ENCODE results near the gene CSF2RB. TPM values are rescaled to one million over a fixed set of nuclear protein-coding genes. Genes with fewer than 3 reads are reported as not detected.

Gene CSF2RB
- total and polyA plus RNA-seq, 12 donors, result 0.55 to 12.4 (median 4.4) TPM

GRCh38 chr22:36955691-36956090 is 42.3 kb downstream of the CSF2RB start:
- H3K27me3 ChIP-seq, result peaks cover 7% of the 10 kb centered on the region
- TF ChIP-seq POLR2A (IDR thresholded peaks at IDR 0.05), result no peak
- TF ChIP-seq, protein P1, sequence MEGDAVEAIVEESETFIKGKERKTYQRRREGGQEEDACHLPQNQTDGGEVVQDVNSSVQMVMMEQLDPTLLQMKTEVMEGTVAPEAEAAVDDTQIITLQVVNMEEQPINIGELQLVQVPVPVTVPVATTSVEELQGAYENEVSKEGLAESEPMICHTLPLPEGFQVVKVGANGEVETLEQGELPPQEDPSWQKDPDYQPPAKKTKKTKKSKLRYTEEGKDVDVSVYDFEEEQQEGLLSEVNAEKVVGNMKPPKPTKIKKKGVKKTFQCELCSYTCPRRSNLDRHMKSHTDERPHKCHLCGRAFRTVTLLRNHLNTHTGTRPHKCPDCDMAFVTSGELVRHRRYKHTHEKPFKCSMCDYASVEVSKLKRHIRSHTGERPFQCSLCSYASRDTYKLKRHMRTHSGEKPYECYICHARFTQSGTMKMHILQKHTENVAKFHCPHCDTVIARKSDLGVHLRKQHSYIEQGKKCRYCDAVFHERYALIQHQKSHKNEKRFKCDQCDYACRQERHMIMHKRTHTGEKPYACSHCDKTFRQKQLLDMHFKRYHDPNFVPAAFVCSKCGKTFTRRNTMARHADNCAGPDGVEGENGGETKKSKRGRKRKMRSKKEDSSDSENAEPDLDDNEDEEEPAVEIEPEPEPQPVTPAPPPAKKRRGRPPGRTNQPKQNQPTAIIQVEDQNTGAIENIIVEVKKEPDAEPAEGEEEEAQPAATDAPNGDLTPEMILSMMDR (IDR thresholded peaks at IDR 0.05), result no peak
- WGBS, 4 donors, result 88 to 97% (median 92%) methylated on average over 1 of the region's 1 CpG

DNA sequence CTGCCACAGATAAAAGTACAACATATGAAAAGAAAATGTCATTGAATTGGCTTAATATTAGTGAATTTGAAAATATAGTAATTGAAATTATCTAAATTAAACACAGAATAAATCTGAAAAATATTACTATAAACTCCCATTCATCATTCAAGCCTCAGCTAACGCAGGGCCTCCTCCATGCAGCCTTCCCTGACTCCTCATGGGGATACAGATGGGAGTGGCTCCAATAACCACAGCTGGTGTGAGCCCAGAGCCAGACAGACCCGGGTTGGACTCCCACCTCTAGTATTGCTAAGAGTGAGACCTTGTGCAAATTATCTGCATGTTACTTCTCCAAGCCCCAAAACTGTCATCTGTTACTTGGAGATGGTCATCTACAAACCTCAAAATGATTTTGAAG is 44.9 kb downstream of the CSF2RB start:
- Histone ChIP-seq H3K4me3 (no peak overlapping the region), H3K36me3 (replicated peaks in 1 of 2) (no peaks in the 10 kb centered on the region), H3K4me1 (replicated peaks in 1 of 2) (no peaks in the 10 kb centered on the region), H3K9me3 (replicated peaks in 1 of 3) (no peaks in the 10 kb centered on the region), H3K27ac (no peak overlapping the region), H3K27me3 (peaks cover 3% of the 10 kb centered on the region)
- WGBS, 4 donors, result 71 to 81% (median 74%) methylated on average over 2 of the region's 2 CpGs
- TF ChIP-seq POLR2A (IDR thresholded peaks at IDR 0.05), result no peak
- TF ChIP-seq, protein P1 (IDR thresholded peaks at IDR 0.05), result no peak
- peak in 1 of 7 donors; percentile 10 for DNase-seq
- intact Hi-C loops (cut with DNase I), result no loop called here

More at GRCh38 chr22:36955691-36956090, 42.3 kb downstream of the CSF2RB start:
- no peaks in the 10 kb centered on the region for H3K36me3 ChIP-seq (replicated peaks in 1 of 2)
- no peak for DNase-seq
- H3K4me1 ChIP-seq (replicated peaks in 1 of 2), result no peaks in the 10 kb centered on the region
- no peak overlapping the region for H3K27ac ChIP-seq
- intact Hi-C loops (cut with DNase I), result no loop called here
- no peak overlapping the region for H3K4me3 ChIP-seq
- H3K9me3 ChIP-seq (replicated peaks in 1 of 3), result no peaks in the 10 kb centered on the region

GRCh38 chr22:36961626-36962025 is 48.2 kb downstream of the CSF2RB start:
- intact Hi-C loops (cut with DNase I), result no loop called here
- WGBS, 4 donors, result 68 to 81% (median 75%) methylated on average over 3 of the region's 3 CpGs
- Histone ChIP-seq H3K4me3 (no peak overlapping the region), H3K36me3 (replicated peaks in 1 of 2) (no peaks in the 10 kb centered on the region), H3K9me3 (replicated peaks in 1 of 3) (no peaks in the 10 kb centered on the region), H3K27me3 (peaks cover 3% of the 10 kb centered on the region), H3K27ac (no peak overlapping the region), H3K4me1 (replicated peaks in 1 of 2) (no peaks in the 10 kb centered on the region)
- TF ChIP-seq POLR2A (IDR thresholded peaks at IDR 0.05), result no peak
- TF ChIP-seq, protein P1 (IDR thresholded peaks at IDR 0.05), result no peak
- no peak for DNase-seq

DNA sequence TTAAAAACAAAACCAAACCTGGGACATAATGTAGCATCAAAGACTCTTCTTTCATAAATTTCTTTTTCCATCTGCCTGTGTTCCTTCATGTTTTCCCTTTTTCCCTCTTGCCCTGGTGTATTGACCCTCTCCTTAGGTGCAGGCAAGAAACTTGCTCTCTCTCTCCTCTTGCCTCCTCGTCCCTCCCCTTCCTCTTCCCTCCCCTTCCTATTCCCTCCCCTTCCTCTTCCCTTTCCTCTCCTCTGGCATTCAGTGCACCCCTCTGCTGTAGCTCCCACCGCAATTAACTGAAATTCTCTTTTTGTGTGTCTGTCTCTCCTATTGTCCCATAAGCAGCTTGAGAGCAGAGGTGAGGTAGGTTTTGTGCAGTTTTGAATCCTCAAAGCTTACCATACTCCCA is 49.9 kb downstream of the CSF2RB start:
- no peak for TF ChIP-seq POLR2A (IDR thresholded peaks at IDR 0.05)
- TF ChIP-seq, protein P1 (IDR thresholded peaks at IDR 0.05), result no peak
- intact Hi-C loops (cut with DNase I), result no loop called here
- Histone ChIP-seq H3K27ac (no peak overlapping the region), H3K36me3 (replicated peaks in 1 of 2) (no peaks in the 10 kb centered on the region), H3K27me3 (peaks cover 3% of the 10 kb centered on the region), H3K9me3 (replicated peaks in 1 of 3) (no peaks in the 10 kb centered on the region), H3K4me3 (no peak overlapping the region), H3K4me1 (replicated peaks in 1 of 2) (no peaks in the 10 kb centered on the region)
- 78 to 87% (median 80%) methylated on average over 2 of the region's 2 CpGs for WGBS, 4 donors
- DNase-seq, result no peak
